Measurements from ENCODE around the gene CRK.
"Not testable (repeated sequence)": the region's sequence is repeated elsewhere in the genome, so short reads cannot be mapped to it uniquely, and the experiment has no call there.

Gene CRK

DNA sequence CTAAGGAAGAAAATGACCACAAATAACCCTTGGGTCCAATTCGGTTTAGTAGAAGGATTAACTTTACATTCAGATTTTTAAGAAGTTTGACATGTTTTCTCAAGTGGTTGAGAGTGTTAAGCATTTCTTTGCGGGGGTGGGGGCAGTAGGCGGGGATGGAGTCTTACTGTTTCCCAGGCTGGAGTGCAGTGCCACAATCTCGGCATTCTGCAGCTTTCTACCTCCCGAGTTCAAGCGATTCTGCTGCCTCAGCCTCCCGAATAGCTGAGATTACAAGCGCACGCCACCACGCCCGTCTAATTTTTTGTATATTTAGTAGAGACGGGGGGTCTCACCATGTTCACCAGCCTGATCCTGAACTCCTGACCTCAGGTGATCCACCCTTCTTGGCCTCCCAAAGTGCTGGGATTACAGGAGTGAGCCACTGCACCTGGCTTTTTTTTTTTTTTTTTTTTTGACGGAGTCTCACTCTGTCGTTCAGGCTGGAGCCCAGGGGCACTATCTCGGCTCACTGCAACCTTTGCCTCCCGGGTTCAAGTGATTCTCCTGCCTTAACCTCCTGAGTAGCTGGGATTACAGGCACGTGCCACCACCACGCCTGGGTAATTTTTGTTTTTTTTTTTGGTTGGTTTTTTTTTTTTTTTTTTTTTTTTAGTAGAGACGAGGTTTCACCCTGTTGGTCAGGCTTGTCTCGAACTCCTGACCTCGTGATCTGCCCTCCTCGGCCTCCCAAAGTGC, 68.4 kb downstream of the CRK start:
- not testable (repeated sequence) for DNase-seq (ENCODE audit: low spot score)

DNA sequence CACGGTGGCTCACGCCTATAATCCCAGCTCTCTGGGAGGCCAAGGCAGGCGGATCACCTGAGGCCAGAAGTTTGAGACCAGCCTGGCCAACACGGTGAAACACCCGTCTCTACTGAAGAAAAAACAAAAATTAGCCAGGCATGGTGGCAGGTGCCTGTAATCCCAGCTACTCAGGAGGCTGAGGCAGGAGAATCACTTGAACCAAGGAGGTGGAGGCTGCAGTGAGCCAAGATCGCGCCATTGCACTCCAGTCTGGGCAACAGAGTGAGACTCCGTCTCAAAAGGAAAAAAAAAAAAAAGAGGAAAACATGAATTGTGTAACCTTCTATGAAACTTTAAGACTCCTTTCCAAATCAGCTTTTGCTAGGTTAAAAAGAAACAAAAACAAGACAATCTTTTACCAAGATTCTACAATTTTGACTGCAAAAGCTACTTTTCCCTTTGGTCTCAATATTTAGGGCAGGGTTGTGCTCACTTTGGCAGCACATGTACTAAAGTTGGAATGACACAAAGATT, 69.3 kb downstream of the CRK start:
- DNase-seq (ENCODE audit: low spot score): not testable (repeated sequence)

DNA sequence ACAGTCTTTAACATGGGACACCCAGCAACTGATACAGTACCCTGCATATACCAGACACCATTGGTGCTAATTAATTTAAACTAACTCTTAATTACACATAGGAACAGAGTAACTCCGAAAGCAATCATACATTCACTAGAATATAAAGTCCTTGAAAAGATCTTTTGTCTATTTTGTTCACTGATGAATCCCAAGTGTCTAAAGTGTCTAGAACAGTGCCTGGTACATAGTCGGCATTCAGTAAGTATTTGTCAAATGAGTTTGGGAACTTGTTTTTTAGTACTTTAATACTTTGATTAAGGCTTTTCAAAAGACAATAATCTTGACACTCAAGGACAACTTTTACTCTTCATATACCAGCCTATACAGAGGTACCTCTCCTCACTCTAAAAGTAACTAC, 69.8 kb downstream of the CRK start:
- DNase-seq (ENCODE audit: low spot score): no peak

DNA sequence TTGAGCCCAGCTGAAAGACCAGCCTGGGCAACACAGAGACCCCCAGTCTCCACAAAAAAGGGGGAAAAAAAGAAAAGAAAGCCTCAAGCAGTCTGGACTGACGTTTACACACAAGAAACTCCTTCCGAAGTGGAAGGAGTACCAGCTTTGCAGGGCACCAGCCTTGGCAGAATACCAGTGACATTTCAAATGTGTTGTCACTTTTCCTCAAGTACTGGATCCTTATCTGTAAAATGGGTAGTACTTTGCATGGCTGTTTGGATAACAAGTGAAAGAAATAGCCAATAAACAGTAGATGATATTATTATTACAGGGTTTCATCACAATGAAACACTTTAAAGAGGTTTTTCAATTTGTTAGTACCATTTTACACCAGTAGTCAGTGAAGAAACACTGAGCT, 70.2 kb downstream of the CRK start:
- DNase-seq (ENCODE audit: low spot score): no peak

DNA sequence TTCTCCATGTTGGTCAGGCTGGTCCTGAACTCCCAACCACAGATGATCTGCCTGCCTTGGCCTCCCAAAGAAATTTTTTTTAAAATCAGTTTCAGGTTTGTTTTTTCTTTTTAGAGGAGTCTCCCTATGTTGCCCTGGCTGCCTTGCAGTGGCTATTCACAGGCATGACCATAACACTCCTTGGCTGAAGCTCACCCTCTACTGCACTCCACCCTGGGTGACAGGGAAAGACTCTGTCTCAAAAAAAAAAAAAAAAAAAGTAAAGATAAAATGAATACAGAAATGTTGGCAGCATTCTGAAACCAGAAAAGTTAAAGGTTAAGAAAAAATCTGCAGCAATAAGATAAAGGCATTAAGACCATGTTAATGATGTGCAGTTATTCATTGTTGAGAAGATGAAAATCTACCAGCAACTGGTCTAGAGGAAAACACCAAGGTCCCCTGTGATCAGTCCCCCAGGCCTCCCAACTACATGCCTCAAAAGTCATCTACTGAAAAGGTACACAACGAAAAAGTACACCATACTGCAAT, 71.1 kb downstream of the CRK start:
- no peak for DNase-seq (ENCODE audit: low spot score)

DNA sequence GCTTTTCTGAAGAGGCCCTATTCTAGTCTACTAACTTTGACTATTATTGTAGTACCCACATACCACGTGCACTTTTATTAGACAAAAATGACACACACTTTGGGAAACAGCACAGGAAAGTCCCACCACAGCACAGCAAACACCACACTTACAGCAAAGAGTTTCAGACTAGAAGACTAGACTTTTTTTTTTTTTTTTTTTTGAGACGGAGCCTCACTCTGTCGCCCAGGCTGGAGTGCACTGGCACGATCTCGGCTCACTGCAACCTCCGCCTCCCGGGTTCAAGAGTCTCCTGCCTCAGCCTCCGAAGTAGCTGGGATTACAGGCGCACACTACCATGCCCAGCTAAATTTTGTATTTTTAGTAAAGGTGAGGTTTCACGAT, 76.1 kb downstream of the CRK start:
- no peak for DNase-seq (ENCODE audit: low spot score)

DNA sequence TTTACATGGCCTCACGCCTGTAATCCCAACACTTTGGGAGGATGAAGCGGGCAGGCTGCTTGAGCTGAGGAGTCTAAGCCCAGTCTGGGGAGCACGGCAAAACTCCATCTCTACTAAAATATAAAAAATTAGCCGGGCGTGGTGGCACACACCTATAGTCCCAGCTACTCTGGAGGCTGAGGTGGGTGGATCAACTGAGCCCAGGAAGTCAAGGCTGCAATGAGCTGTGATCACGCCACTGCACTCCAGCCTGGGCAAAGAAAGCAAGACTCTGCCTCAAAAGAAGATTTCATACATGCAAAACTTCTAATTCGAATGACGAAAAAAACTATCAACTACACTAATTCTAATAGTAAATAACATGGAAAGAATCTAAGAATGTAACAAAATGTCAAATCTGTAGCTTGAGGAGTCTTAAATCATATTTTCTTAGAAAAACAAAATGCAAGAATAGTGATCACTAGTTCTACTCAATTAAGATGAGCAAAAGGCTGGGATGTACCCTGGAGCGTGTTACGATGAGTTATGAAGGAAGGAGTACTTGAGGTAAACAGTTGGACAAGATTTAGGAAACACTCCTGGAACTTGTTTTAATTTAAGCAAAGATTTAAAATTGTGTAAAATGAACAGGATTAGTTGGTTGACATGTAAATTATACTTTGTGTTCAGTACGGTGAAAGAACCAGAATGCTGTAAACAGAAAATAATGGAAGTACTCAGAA, 76.7 kb downstream of the CRK start:
- no peak for DNase-seq (ENCODE audit: low spot score)

DNA sequence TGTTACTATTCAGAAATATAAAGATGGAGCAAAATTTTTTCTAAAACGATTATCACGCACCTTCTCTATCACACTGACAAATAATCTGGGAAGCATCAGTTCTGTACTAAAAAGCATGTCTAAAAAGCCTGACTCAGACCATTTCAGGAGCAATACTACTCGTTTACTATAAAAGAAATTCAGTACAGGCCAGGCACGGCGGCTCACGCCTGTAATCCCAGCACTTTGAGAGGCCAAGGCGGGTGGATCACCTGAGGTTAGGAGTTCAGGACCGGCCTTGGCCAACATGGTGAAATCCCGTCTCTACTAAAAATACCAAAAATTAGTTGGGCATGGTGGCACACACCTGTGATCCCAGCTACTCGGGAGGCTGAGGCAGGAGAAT, 77.6 kb downstream of the CRK start:
- not testable (repeated sequence) for DNase-seq (ENCODE audit: low spot score)

DNA sequence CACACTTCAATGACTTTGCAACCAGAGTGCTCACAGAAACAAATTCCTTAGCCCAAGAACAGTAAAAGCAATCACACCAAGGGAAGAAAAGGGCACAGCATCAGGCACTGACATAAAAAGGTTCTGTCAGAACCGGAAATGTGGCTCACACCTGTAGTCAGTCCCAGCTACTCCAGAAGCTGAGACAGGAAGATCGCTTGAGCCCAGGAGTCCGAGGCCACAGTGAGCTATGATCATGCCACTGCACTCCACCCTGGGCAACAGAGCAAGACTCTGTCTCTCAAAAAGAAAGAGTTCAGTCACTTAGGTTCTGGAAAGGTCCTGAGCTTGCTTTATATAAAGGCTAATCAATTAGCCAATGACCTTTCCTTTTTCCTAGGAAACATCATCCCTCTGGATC, 78.7 kb downstream of the CRK start:
- no peak for DNase-seq (ENCODE audit: low spot score)

DNA sequence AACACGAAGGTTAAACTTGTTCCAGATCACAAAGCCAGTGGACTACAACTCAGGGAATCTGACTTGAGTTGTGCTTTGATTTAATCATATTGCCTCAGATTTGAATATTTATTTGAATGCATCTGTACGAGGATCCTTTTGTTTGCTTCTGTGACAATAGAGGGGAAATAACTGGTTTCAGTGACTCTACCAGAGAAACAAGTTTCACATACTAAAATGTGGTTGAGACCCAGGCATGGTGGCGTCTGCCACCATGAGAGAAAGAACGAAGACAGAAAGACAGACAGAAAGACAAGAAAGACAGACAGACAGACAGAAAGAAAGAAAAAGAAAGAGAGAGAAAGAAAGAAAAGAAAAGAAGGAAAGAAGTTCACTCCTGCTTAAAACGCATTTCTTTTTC, 80.0 kb downstream of the CRK start:
- DNase-seq (ENCODE audit: low spot score): no peak

DNA sequence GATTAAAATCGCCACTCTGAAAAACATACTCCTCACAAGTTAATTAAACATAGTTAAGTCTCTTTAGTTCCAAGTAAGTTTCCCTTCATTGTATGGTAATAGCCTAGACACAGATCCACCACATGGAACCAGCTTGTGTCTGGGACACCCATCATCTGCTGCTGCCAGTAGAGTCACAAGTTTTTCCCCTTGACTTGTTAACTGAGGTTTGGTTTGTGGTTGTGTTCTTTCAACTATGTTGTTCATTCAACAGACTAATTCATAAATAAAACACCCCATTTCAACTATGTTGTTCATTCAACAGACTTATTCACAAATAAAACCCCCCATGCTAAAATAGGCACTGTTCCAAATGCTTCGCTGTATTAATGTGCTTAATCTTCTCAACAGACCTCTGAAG, 80.4 kb downstream of the CRK start:
- DNase-seq (ENCODE audit: low spot score): no peak

DNA sequence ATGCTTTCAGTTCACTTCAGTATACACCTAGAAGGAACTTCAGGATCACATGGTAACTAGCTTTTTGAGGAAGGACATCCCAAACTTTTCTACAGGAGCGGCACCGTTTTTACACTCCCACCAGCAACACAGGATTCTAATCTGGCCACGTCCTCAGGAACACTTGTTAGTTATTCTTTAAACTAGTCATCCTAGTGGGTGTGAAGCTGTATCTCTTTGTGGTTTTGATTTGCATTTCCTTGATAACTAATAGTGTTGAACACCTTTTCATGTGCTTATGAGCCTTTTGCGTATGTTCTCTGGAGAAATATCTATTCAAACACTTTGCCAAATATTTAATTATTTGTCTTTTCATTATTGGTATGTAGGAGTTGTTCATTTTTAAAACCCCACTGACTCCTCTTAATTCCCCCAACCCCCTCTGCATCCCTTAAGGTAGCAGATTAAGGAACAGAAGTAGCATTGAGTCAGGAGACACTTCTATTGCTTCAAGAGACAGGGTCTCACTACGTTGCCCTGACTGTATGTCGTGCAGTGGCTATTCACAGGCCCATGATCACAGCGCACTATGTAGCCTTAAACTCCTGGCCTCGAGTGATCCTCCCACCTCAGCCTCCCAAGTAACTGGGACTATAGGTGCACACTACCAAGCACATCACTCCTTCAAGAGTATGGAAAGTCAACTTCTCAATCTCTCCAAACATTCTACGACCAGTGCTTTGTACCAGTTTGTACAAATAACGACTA, 81.4 kb downstream of the CRK start:
- DNase-seq (ENCODE audit: low spot score): no peak

DNA sequence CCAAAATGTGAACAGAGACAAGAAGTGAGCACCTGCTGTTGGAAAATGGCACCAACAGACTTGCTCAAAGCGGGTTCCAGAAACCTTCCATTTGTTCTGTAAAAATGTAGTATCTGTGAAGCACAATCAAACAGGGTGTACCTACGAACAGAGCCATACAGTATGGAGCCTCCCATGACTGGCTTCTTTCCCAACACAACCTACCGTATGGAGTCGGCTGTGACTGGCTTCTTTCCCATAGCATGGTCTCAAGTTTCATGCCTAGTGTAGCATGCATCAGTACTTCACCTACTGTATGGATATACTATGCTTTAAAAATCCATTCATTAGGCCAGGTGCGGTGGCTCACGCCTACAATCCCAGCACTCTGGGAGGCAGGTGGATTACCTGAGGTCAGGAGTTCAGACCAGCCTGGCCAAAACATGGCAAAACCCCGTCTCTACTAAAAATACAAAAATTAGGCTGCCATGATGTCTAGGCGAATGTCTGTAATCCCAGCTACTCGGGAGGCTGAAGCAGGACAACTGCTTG, 82.3 kb downstream of the CRK start:
- DNase-seq (ENCODE audit: low spot score): no peak

DNA sequence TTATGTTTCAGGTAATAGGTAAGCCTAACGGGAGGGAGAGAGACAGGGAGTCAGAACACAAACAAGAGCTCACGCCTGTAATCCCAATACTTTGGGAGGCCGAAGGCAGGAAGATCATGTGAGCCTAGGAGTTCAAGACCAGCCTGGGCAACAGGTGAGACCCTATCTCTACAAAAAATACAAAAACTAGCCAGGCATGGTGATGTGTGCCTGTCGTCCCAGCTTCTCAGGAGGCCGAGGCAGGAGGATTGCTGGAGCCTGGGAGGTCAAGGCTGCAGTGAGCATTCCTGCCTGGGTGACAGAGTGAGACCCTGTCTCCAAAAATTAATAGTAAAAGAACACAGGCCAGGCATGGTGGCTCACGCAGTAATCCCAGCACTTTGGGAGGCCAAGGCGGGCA, 83.4 kb downstream of the CRK start:
- no peak for DNase-seq (ENCODE audit: low spot score)

DNA sequence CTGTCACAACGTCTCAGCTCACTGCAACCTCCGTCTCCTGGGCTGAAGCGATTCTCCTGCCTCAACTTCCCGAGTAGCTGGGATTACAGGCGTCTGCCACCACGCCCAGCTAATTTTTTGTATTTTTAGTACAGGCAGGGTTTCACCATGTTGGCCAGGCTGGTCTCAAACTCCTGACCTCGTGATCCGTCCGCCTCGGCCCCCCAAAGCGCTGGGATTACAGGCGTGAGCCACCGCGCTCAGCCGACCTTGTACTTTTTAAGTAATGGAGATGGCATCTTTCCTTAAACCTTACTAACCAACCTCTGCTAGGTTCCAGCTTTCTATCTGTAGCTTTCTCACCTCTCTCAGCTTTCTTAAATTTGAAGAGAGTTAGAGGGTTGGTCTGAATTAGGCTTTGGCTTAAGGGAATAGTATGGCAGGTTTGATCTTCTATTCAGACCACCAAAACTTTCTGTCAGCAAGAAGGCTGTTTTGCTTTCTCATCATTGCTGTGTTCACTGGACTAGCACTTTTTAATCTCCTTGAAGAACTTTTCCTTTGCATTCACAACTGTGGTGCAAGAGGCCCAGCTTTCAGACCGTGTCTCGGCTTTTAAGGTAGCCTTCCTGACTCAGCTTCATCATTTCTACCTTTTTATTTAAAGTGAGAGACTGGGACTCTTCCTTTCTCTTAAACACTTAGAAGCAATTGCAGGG, 84.0 kb downstream of the CRK start:
- DNase-seq (ENCODE audit: low spot score): no peak
